HG03575 (cell line): ENCODE data around the gene TPM1.
"Not testable (repeated sequence)": the region's sequence is repeated elsewhere in the genome, so short reads cannot be mapped to it uniquely, and the experiment has no call there.

Experiments
- ATAC-seq: cut with Tn5 transposase; IDR thresholded peaks from one replicate; pipeline ENCODE4 v1.9.1; 2021; ENCODE audit not compliant: unreplicated experiment, insufficient number of reproducible peaks, low FRiP score; ENCODE audit errors: extremely low read depth

Gene TPM1

GRCh38 chr15:63041974-63042876, at the start of gene TPM1:
Gene TPM1, plus strand, starts transcription at chr15:63042747. Its CDS starts 83 bp downstream, at chr15:63042830.
- ATAC-seq = no peak

- no peak for ATAC-seq
These were observed 49.5 kb upstream of the TPM1 start for GRCh38 chr15:62993066-62993465.

DNA sequence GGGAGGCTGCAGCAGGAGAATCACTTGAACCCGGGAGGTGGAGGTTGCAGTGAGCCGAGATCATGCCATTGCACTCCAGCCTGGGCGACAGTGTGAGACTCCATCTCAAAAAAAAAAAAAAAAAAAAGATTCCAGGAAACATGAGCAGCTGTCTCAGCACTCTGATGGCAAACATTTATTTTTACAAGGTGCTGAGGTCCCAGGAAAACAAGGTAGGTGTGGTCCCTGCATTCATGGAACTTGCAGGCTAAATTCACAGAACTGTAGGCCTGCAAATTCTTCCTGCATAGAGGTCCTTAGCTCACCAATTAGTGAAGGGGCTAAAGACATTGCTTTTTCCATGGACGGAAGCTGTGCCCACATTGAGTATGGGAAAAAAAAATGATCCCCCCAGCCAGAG, 48.9 kb upstream of the TPM1 start:
- ATAC-seq = not testable (repeated sequence)

- ATAC-seq = no peak
These were observed 48.1 kb upstream of the TPM1 start for GRCh38 chr15:62994439-62994838.

DNA sequence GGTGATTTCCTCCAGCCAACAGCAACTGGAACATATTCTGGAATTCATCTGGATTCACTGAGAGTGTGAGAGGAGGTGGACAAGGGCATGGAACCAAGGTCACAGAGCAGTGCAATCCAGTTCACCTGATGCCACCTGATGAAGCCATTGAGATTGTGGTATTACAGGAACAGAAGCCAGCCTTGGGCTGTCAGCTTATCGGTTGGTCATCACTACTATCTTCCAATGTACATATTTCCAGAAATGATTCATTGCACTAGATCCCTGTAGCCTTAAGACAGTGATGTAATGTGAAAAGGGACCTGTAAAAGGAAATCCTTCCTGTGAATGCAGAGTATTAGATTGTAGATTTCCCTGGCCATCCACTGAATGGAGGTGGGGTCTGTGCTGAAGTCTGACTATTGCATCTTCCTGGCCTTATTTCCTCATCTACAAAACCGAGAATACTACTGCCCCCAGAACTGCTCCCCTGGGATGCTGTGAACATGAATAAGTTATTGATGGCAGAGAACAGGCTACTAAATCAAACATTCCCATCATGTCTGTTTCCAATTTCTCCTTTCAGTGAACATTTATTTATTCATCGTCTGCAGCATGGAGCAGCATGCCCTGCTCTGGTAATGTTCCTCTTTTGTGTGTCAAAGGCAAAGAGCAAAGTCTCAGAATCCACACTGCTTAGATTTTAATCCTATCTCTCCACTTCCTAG, 47.4 kb upstream of the TPM1 start:
- no peak for ATAC-seq

- no peak for ATAC-seq
These were observed 45.1 kb upstream of the TPM1 start for GRCh38 chr15:62997441-62997840.

DNA sequence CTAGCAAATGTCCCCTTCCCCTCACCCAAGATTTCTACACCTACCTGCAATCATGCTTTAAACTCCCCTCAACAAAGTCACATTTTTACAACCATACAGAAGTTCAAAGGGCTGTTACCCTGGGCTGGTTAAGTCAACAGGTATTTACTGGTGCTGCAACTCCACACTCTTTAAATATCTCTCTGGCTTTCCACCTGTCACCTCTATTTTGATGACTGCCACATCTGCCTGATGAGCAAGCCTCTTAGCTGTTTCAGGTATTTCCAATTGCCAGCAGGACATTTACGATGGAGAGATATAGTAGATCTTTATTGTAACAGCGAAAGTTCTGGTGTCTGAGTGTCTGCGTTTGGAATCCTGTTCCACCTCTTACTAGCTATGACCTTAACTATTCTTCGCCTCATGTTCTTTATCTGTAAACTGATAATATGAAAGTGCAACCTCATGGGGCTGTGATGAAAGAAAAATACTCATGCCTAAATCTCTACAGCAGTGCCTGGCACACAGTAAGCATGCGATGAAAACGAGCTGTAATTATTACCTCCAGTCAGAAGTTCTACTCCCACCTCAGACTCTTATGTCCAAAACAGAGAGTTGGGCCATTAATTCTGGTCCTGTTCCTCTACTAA, 44.2 kb upstream of the TPM1 start:
- ATAC-seq = no peak

- no peak for ATAC-seq
These were observed 43.4 kb upstream of the TPM1 start for GRCh38 chr15:62999178-62999577.

GRCh38 chr15:62999923-63000561, 42.5 kb upstream of the TPM1 start:
- ATAC-seq = no peak

- ATAC-seq = no peak
These were observed 41.8 kb upstream of the TPM1 start for GRCh38 chr15:63000706-63001105.

DNA sequence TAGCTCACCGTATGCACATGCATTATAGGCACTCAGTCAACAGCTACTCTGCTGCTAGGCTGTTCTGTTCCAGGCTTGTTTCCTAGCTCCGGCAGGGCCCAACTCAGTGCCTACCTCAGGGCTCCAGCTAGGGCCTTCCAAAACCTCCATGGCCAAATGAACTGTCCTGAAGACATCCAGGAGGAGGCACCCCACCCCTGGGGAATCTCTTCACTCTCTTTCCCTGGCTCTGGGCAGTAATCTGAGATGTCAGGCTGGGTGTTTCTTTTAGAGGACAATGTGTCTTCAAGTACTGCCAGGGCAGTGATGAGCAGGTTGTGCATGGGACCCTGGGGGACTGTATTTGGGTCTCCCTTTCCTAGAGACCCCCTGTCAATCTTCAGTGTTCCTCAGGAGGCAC, 38.3 kb upstream of the TPM1 start:
- ATAC-seq = no peak

- no peak for ATAC-seq
These were observed 36.3 kb upstream of the TPM1 start for GRCh38 chr15:63006032-63006878.

DNA sequence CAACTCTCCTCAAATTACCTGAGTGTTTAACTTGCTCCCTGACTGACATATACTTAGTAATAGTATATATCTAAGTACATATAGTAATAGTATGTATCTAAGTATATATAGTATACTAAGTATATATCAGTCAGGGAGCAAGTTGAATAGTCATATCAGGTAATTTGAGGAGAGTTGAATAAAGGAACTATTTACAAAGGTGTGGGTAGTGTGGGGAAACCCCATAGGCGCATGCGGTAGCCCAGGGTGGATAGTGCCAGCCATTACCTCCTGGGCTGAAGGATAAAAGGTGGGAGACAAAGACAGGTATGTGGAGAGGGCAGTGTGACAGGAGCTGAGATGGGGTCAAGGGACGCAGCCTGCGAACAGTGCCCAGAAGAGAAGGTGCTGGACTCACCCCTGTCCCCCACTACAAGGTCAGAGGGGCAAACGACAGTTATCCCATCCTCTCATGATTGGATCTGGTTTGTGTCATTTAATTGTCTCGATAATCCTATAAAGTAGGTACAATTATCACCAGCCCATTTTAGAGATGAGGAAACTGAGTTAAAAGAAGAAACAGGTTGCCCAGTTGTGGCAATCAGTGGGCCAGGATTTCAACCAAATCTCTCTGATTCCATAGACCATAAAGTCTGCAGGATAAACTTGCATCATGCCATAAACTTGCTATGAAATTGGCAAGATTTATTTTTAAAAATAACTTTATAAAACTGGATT, 34.1 kb upstream of the TPM1 start:
- no peak for ATAC-seq

GRCh38 chr15:63010386-63010785, 32.2 kb upstream of the TPM1 start:
- ATAC-seq = no peak

DNA sequence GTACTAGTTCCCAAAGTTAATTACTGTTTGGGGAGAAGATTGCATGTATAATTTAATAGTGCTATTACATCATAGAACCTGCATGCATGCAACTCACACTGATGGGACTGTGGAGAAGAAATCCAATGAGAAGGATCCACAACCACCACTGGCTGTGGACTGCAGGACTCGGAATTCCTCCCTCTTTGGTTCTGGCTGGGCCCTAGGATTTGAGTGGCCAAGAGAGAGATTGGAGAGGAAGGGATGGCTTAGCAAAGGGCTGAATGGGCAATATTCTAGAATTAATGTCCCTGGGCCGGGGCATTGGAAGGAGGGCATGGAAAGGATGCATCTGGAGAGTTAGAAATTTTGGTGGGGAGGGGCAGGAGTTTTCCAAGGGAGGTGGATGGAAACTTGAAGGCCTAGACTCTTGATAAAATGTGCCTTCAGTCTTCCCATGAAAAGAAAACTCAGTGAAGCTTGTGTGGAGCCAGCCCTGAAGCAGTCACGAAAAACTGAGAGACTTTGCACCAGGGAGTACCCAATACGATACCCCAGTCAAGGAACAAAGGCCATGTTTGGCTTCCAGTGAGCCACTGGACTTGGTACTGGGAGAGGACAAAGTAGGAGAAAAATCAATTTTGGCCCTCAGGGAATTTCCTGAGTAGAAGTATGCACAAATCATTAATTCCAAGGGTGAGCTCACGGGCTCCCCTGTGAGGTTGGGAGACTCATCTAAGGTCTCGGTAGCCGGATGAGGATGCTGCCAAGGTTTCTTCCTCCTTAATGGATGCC, 31.4 kb upstream of the TPM1 start:
- no peak for ATAC-seq

GRCh38 chr15:63012444-63012843, 30.1 kb upstream of the TPM1 start:
- ATAC-seq = no peak

- ATAC-seq = no peak
These were observed 29.3 kb upstream of the TPM1 start for GRCh38 chr15:63013052-63013808.
